HG03565 (cell line): ENCODE measurements around the gene TJAP1.
"Not testable (repeated sequence)": the region's sequence is repeated elsewhere in the genome, so short reads cannot be mapped to it uniquely, and the experiment has no call there.

ENCODE experiments used
- ATAC-seq: cut with Tn5 transposase; IDR thresholded peaks from one replicate; pipeline ENCODE4 v1.9.1; 2021; ENCODE audit warnings: mild to moderate bottlenecking, moderate library complexity; ENCODE audit not compliant: unreplicated experiment

TJAP1 gene

DNA sequence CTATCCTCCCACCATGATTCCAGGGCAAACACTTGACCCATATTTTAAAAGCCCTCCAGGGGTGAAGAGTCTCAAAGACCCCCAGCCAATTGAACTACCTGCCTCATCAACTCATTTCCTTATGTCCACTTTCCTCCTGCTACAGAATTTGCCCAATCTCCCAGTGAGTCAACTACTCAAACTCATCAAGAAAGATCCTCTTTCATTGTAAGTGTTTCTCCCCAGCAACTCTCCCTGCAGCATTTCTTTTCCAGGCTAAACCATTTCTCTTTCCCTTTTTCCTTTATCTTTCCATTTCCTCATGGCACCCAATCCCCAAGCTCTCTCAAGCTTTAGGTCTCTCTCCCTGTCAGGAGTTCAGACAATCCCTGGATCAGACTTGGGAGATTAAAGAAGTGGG is 23.5 kb upstream of the TJAP1 start:
- no peak for ATAC-seq

GRCh38 chr6:43454290-43454695 is 23.1 kb upstream of the TJAP1 start:
- no peak for ATAC-seq

GRCh38 chr6:43454696-43455530 is 22.5 kb upstream of the TJAP1 start:
- no peak for ATAC-seq

GRCh38 chr6:43455531-43456428 is 21.6 kb upstream of the TJAP1 start, which contains the start of gene DLK2:
DLK2 (minus strand) TSS chr6:43455548; CDS start chr6:43454825, 723 bp downstream.
- no peak for ATAC-seq

DNA sequence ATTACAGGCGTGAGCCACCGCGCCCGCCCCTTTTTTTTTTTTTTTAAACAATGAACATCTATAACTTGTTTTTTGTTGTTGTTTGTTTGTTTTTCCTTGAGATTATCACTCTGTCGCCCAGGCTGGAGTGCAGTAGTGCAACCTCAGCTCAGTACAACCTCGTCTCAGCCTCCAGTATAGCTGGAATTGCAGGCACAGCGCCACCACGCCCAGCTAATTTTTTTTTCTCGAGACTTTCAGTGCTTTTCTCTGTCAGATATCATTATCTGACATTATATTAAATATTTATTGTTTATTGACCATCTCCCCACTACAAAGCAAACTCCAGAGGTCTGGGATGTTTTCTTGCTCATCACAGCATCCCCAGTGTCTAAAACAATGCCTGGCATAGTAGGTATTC is 19.7 kb upstream of the TJAP1 start:
- ATAC-seq = no peak

GRCh38 chr6:43458154-43458553 is 19.2 kb upstream of the TJAP1 start:
- not testable (repeated sequence) for ATAC-seq

DNA sequence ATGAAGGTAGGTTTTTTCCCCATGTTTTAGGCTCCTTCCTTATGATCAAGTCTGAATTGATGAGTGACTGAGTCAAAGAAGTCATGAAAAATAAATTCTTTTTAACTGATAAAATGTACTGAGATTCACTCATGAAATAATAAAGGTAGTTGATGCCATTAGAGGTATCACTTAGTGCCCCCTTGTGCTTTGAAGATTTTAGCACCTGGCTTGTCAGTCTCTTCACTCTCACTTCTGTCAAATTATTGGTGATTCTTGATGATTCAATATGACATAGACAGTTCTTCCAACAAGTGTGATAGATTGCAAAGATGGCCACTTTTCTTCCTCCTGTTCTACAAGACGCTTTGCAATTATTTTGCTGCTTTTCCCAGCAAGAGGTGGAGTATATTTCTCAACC is 17.8 kb upstream of the TJAP1 start:
- no peak for ATAC-seq

GRCh38 chr6:43460032-43460431 is 17.3 kb upstream of the TJAP1 start:
- ATAC-seq = no peak

DNA sequence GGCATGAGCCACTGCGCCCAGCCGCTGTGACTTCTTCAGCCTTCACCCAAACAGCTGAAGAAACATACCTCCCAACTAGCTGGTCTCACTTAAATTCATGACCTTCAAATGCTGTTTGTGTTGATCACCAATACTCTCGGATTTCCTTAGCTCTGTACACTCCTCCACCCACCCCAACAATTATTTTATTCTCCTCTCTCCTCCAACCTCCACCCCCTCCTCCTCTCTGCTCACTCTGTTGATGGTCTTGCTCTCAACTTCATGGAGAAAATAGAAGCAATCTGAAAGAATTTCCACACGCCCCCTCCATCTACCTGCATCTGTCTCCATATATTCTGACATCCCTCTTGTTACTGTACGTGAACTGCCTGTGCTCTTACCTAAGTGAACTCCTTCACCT is 15.4 kb upstream of the TJAP1 start:
- ATAC-seq = no peak

DNA sequence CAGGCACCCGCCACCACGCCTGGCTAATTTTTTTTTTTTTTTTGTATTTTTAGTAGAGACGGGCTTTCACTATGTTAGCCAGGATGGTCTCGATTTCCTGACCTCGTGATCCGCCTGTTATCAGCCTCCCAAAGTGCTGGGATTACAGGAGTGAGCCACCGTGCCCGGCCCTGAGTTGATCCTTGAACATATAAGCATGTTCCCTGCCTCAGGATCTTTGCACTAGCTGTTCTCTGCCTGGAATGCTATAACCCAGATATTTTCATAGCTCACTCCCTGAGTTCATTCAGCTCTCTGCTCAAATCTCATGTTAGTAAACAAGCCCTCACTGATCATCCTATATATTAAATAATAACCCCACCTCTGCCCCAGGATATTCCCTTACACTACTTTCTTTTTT is 13.0 kb upstream of the TJAP1 start:
- ATAC-seq = no peak

- no peak for ATAC-seq
These were observed 11.4 kb upstream of the TJAP1 start for GRCh38 chr6:43465948-43466347.

DNA sequence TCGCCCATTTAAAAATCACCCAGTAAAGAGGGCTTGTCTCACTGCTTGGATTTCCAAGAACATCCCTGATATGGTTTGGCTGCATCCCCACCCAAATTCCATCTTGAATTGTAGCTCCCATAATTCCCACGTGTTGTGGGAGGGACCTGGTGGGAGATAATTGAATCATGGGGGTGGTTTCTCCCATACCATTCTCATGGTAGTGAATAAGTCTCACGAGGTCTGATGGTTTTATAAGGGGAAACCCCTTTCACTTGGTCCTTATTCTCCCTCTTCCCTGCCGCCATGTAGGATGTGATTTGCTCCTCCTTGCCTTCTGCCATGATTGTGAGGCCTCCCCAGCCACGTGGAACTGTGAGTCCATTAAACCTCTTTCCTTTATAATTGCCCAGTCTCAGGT is 10.1 kb upstream of the TJAP1 start:
- ATAC-seq = not testable (repeated sequence)

- no peak for ATAC-seq
These were observed 9.6 kb upstream of the TJAP1 start for GRCh38 chr6:43467752-43468151.

GRCh38 chr6:43468240-43468639 is 9.1 kb upstream of the TJAP1 start:
- ATAC-seq = no peak

GRCh38 chr6:43468748-43469681 is 8.4 kb upstream of the TJAP1 start:
- ATAC-seq = no peak

- no peak for ATAC-seq
These were observed 7.4 kb upstream of the TJAP1 start for GRCh38 chr6:43469947-43470346.

DNA sequence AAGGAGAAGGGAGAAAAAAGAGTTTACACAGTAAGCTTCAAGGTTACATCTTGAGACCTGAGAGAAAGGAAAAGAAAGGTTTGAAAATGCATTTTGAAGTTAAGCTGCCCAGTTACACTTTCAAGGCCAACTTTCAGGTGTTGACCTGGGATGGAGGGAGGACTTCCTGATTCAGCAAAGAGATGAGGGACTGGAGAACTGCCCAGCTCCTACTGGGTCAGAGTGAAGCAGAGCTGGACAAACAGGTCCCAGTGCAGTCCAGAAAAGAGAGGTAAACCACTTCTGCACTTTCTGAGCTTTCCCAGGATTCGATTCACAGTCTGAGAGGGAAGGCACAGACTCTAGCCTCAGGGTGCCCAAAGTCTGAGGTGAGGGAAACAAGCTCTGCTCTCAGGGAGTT is 6.0 kb upstream of the TJAP1 start:
- ATAC-seq = no peak

GRCh38 chr6:43472515-43472914 is 4.9 kb upstream of the TJAP1 start:
- ATAC-seq = no peak

GRCh38 chr6:43475516-43475915 is 1.9 kb upstream of the TJAP1 start:
- no peak for ATAC-seq

GRCh38 chr6:43476746-43477145 is 624 bp upstream of the TJAP1 start:
- ATAC-seq = no peak

- ATAC-seq = no peak
These were observed 620 bp downstream of the TJAP1 start for GRCh38 chr6:43478008-43478372.
